ENCODE results near the gene ZBTB42.

GRCh38 chr14:104754213-104754851 lies 46.6 kb upstream of the ZBTB42 start:
- TF ChIP-seq CTCF (IDR thresholded peaks at IDR 0.05) = no peak
- no peak for TF ChIP-seq POLR2A (IDR thresholded peaks at IDR 0.05)

Data from tibial nerve (tissue), 3 donors.